GM18526 (cell line): Measurements from ENCODE around the gene FARP2.

ENCODE experiments used
- POLR2A ChIP-seq: IDR thresholded peaks from 3 replicates; pipeline ENCODE4 v1.6.1; 2011; ENCODE audit not compliant: insufficient read length; ENCODE audit errors: extremely low read depth

Gene FARP2

DNA sequence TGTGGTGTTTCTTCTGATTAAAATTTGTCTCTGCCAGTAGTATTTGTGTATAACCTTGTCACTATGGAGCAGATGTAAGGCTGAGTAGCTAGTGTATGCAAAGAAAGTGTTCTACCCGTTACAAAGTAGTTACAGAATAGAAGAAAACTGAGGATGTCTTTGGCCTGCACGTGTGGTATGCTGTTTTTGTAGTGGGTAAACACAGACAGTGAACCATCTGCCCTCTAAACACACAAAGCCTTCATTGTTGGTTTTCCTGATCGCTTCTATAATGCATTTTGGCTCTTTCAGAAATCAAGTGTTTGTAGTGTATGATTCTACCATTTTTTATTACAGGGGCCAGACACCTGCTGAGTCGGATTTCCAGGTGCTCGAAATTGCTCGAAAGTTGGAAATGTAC lies 61.5 kb downstream of the FARP2 start:
- TF ChIP-seq POLR2A: no peak

DNA sequence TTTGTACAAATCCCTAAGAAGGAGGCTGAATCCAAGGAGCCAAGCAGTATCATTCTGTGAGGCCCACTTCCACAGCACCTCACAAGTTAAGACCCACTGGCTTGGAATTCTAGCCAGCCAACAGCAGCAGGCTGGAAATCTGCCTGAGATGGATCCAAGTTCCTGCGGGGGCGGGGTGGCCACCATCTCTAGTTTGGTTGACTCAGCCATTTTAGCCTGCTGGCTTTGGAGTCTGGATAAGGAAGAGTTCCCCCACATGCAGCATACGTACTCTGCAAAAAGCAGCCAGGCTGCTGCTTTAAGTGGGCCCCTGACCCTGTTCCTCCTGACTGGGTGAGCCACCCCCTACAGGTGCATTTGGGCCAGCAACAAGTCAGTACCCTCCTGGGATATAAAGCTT lies 65.2 kb downstream of the FARP2 start:
- no peak for TF ChIP-seq POLR2A

DNA sequence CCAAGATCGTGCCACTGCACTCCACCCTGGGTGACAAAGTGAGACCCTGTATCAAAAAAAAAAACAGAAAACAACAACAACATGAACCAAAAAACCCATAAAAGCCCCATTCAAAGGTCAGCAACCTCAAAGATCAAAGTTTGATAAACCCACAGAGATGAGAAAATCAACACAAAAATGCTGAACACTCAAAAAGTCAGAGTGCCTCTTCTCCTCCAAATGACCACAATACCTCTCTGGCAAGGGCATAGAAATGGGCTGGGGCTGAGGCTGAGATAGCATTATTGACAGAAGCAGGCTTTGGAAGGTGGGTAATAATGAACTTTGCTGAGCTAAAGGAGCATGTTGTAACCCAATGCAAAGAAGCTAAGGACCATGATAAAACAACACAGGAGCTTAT lies 66.3 kb downstream of the FARP2 start:
- TF ChIP-seq POLR2A: no peak

DNA sequence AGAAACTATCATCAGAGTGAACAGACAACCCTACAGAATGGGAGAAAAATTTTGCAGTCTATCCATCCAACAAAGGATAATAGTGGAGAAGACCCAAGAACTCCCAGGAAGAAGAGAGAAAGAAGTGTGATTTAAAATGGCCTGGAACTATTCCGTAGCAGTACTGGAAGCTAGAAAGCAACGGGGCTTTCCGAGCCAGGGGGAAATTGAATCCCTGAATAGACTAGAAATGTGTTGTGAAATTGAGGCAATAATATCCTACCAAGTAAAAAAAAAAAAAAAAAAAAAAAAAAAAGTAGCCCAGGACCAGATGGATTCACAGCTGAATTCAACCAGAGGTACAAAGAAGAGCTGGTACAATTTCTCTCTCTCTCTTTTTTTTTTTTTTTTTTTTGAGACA lies 69.3 kb downstream of the FARP2 start:
- no peak for TF ChIP-seq POLR2A

DNA sequence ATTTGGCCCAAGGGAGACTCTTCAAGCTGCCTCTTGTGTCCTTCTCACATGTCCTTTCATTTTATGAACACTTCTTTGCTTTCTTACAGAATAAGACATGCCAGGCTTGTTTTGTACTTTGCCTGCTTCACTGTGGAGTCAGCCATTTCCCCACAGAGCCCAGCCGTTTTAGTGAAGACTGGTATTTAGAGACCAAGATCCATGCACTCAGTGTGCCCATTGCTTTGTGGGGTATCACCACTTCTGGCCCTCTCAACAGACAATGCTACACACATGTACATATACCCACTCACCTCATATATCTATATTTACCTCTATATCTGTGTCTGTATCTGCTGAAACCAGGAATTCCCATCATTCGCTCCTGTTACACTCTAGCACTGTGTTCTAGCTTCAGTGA lies 74.1 kb downstream of the FARP2 start:
- no peak for TF ChIP-seq POLR2A

DNA sequence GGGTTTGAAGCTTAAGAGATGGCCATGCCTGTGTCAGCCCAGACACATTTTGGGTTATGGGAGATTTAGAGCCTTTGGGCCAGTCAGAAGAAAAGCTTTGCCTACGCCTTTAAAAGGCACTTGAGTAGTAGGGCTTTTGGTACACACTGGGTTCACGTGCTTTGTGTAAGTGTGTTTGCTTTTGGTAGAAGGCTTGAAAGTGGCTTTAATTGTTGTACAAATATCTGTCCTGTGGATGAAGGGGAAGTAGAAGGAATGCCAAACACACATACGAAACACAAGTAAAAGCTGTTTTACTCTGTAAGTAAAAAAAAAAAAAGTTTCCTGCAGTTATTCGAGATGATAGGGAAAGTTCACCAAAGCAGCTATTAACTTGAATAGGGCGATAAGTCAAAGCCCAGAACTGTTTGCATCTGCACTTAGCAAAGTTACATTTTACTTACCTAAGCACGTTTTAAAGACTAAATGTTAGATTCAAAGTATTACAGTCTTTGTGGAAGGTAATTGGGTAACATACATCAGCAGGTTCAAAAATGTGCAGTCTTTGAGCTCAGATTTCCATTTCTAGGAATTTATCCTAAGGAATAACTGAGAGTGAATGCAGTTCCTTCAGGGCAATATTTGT lies 76.9 kb downstream of the FARP2 start:
- no peak for TF ChIP-seq POLR2A

DNA sequence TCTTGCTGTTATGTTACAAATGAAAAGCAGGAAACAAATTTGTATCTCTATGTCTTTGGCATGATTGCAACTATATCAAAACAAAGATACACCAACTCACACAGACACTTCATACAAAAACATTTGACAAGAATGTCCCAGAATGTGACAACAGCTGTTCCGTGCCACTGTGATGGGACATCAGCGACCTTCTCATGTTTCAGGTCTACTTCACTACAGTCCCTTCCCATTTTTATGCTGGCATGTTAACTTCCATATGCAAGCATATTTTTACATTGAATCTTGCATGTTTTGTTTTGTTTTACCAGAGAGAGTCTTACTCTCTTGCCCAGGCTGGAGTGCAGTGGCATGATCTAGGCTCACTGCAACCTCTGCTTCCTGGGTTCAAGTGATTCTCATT lies 81.1 kb downstream of the FARP2 start:
- no peak for TF ChIP-seq POLR2A

DNA sequence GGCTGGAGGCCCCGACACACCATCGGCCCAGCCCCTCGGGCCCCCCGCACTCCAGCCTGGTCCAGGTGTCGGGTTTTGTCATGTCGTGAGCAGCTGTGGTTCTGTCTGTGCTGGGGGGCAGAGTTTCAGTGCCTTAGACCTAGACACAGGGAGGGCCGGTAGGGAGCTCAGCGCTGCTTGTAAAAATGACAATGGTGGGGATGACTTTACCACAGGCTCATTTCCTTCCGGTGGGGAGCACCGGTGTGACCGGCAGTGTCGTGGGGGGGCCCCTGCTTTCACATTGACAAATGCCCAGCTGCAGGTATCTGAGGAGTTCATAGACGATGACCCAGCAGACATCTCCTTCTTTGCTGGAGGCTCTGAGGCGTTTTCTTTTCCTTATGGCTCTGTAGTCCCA lies 85.4 kb downstream of the FARP2 start:
- no peak for TF ChIP-seq POLR2A

DNA sequence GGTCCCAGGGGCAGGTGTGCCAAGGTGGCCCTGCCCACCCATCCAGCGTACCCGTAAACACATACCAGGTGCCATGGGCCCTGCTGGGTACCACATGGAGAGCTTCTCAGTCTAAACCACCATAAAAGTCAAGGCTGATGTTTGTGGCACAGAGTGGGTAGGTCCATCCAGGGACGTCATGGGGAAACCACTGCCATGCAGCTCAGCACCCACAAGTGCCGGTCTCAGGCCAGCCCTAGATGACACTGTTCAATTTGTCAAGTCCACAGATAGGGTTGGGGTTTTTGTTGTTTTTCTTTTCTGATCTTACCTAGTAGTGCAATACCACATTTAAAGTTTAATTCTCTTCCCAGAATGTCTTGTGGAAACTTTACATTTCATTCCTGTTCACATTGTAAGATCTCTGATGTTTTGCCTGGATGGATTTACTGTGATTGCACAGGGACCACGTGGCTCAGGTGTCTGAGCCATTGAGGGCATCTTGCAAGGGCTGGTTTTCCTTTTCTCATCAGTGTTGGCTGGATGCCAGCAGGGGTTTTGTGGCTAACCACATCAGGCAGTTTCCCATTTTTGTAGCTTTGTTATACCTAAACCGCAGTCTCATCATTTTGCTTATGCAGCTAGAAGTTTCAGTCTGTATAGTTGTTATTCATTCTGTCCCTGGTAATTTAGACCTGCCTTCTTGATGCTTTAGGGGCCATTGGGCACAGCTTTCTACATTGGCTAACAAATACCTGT lies 87.6 kb downstream of the FARP2 start:
- no peak for TF ChIP-seq POLR2A

DNA sequence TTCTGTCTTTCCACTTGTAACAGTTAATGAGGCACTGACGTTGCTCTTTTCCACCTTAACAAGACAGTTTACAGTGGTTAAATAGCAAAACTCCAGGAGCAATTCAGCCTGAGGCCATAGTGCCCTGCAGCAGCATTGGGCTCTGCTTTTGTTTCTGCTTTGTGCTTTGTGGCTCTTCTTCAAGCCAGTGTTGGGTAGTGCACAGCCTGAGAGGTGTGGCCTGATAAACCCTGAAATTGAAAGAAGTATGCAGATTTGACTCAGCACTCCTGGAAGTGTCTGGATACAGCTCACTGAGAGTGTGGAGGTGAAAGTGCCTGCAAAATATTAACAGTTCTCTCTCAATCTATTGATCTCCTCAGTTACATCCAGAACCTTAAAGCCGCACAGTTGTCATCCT lies 89.3 kb downstream of the FARP2 start:
- no peak for TF ChIP-seq POLR2A

DNA sequence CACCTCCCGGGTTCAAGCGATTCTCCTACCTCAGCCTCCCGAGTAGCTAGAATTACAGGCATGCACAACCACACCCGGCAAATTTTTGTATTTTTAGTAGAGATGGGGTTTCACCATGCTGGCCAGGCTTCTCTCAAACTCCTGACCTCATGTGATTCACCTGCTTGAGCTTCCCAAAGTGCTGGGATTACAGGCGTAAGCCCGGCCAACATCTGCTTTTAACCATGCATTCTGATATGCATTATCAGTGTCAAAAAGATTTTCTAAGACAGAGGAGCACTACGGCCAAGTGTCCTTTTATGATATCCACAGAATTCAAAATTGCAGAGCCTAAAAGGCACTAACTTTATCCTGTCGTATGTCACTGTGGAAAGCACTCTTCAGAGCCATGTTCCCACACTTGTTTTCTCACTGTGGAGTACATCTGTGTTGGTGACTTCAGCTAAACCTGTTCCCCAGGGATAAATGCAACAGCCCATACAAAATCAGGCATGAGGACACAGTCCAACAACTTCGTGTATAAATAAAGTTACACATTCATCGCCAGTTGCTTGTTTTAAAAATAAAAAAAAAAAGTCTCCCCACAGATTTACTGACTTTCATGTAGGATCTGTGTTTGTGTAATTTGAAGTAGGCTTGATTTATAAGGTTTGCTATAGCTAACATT lies 95.9 kb downstream of the FARP2 start:
- no peak for TF ChIP-seq POLR2A

DNA sequence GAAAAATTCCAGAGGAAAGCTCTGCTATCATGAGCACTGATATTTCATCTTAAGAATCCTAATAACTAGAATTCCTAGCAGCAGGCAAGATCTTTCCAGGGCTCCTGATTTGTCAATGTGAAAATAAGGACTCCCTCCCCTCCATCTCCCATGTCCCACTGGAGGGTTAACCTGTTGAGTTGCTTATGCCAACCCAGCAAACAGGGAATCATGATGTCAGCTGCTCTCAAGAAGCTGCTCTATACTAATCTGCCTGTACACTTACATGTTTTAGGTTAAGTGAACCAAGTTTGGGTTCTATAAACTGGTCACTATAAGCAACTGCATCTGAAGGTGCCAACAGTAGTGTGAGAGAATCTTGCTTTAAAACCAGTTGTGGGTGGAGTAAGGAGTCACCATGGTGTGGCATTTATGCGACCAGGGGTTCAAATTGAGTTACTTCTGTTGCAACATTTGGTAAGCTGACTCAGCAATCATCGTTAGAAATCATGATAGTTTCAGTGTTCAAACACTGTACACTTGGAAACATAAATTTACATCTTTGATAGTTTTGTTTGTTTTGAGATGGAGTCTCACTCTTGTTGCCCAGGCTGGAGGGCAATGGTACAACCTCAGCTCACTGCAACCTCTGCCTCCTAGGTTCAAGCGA lies 98.9 kb downstream of the FARP2 start:
- no peak for TF ChIP-seq POLR2A

DNA sequence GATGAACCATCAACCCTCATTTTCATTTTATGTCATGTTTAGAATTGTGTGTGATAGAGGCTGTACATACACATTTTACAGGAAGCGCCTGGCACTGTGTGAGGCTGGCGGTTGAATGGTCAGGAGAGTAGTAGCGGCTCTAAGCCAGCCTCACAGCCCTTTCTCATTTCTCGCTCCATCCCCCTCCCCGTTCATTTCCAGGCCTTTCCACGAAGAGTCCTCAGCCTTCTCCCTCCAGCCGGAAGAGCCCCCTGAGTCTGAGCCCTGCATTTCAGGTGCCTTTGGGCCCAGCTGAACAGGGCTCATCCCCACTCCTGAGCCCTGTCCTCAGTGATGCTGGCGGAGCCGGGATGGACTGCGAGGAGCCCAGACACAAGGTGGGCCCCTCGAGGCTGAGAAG lies 100.5 kb downstream of the FARP2 start:
- TF ChIP-seq POLR2A: no peak

DNA sequence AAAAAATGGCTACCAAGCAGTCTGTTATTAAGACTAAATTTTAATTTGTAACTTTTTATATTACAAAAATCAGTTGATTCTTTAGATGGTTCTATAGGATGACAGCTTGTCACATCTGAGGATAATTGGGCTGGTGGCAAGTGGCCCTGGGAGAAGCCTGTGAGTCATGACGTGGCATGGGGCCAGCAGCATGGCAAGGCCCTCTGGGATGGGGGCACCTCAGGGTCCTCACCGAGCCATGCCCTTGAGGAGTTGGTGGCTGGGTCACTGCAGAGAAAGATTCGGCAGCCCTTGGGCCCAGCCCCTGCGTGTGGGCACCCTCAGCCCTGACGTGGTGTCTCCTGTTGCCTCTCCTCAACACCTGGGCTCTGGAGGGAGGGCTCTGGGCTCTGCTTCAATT lies 102.6 kb downstream of the FARP2 start:
- no peak for TF ChIP-seq POLR2A

DNA sequence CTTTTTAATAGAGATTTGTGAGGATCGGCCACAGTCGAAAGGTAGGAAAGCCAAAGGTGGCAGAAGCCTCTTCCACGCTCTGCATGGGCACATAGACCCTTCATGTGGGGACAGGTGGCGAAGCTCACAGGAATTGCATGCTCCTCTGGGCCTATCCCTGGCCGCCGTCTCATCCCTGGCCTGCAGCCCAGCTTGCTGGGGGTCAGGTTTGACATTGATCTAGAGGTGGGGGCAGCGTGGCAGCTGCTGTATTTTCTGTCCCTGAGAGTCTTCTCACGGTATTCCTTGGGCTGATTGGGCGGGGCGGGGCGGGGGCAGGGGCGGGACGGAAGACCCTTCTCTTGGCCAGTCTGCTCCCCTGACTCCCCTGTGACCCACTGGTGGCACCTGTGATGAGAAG lies 103.4 kb downstream of the FARP2 start:
- no peak for TF ChIP-seq POLR2A

DNA sequence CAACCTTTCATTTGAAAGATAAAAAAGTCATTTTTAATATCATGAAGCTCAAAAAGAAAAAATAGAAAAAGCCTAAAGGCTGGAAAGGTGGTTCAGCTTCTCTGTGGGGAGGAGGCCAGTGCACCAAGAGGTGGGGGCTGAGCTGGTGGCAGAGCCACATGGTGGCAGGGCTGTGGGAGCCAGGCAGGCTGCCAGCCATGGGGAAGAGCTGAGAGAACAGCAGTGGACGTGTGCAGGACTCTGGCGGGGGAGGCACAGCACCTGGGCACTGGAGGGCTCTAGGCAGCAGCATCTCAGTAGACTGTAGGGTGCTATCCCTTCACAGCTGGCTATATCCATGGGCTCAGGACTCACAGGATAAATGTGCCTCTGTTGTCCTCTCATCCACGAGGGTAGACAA lies 104.5 kb downstream of the FARP2 start:
- TF ChIP-seq POLR2A: no peak
